Activated CD4-positive, alpha-beta T cell treated with anti-CD3 and anti-CD28 coated beads for 36 hours (primary cell): ENCODE measurements around the gene CMAS. TPM values are rescaled to one million over a fixed set of nuclear protein-coding genes. Genes with fewer than 3 reads are reported as not detected.
"Not testable (repeated sequence)": the region's sequence is repeated elsewhere in the genome, so short reads cannot be mapped to it uniquely, and the experiment has no call there.

Source experiments
- ATAC-seq: fragments of 200-7000 bp; cut with Tn5 transposase; one replicate; pipeline ENCODE4 v1.10.0; 2021; ENCODE audit warnings: mild to moderate bottlenecking, moderate library complexity
- CTCF ChIA-PET: fragments of 350-600 bp; sonication (Branson Sonifier 250); formaldehyde crosslinking; loops from one replicate; lab custom pipeline; 2021; ENCODE audit warnings: antibody characterized with exemption; lab: Charles Lee
- POLR2A ChIA-PET: fragments of 350-600 bp; sonication (Branson Sonifier 250); formaldehyde crosslinking; loops from one replicate; lab custom pipeline; 2021; ENCODE audit warnings: antibody characterized with exemption, inconsistent platforms; lab: Charles Lee
- DNase-seq: peaks from one replicate; pipeline ENCODE4 v3.0.0-alpha.2; 2020
- H3K27ac Mint-ChIP-seq: one replicate; pipeline ENCODE4 v1.8.0; 2021; ENCODE audit warnings: mixed read lengths
- H3K27me3 Mint-ChIP-seq: one replicate; pipeline ENCODE4 v1.8.0; 2021; ENCODE audit warnings: mixed read lengths
- H3K36me3 Mint-ChIP-seq: one replicate; pipeline ENCODE4 v1.8.0; 2021; ENCODE audit warnings: low read depth, mixed read lengths
- H3K4me1 Mint-ChIP-seq: one replicate; pipeline ENCODE4 v1.8.0; 2021; ENCODE audit warnings: mixed read lengths
- H3K4me3 Mint-ChIP-seq: one replicate; pipeline ENCODE4 v1.8.0; 2021; ENCODE audit warnings: mild to moderate bottlenecking, moderate library complexity, mixed read lengths
- H3K9me3 Mint-ChIP-seq: one replicate; pipeline ENCODE4 v1.8.0; 2021; ENCODE audit warnings: low read depth, mixed read lengths
- intact Hi-C, 2 experiments: fragments of 100-400 bp; cut with DNase I in 1 of 2; cut with micrococcal nuclease in 1 of 2; formaldehyde crosslinking; loops; one replicate each; pipeline versions ENCODE4 v1.14.2 to v1.15.1; 2022 to 2024; cut with DNase I, micrococcal nuclease
- total RNA-seq, 2 experiments: library from RNA; stranded (reverse); gene quantifications; one replicate each; pipeline ENCODE4 v1.2.3, GENCODE V29; 2021

Gene CMAS
- 10 to 100 TPM; 33.5 to 52.1 TPM for total RNA-seq

DNA sequence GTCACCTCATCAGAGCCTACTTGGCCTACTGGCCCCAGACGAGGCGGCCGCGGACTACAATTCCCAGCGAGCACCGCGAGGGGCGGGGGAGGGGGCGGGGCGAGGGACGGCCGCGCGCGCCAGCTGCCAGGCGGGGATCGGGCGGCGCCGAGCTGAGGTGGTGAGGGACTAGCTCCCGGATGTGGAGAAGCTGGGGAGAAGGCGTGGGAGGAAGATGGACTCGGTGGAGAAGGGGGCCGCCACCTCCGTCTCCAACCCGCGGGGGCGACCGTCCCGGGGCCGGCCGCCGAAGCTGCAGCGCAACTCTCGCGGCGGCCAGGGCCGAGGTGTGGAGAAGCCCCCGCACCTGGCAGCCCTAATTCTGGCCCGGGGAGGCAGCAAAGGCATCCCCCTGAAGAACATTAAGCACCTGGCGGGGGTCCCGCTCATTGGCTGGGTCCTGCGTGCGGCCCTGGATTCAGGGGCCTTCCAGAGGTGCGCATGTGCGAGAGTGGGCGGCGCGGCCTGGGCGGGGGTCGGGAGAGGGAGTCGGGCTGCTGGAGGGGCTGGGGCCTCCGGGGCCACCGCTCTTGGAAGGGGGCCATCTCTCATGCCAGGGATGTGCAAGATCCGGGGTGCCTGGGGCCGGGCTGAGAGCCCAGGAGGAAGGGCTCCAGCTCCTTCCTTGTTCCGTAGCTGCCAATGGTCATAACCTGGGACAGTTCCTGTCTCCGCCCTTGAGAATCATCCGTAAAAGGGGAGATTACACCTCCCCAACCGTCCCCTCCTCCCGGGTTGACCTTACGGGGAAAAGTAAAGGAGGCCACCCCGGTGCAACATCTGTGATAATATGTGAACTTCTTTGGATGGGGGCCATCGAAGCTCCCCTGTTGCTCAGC is at the start of gene CMAS:
TSS of gene CMAS (plus strand) at position 129 of the 878 bp plus-strand sequence. CDS start at position 215, 86 bp downstream.
- Mint-ChIP-seq H3K9me3 (no peaks in the 10 kb centered on the region), H3K4me1 (peaks cover 51% of the 10 kb centered on the region), H3K27me3 (no peaks in the 10 kb centered on the region), H3K27ac (peak within 1 kb of the TSS; percentile 92), H3K36me3 (peaks cover 22% of the 10 kb centered on the region), H3K4me3 (peak within 1 kb of the TSS; percentile 82)
- POLR2A ChIA-PET, result no interaction called here
- CTCF ChIA-PET, result interaction anchor here (0.6 to 3.0 kb wide), 10 partner anchors 9 to 413 kb away, joined by 3 to 9 read pairs (median 4); no protein-coding TSS in a partner anchor
- intact Hi-C loops, result loop anchor here (1.0 to 10.0 kb wide), 7 partner anchors 288 to 609 kb away; partner anchors contain the start of genes ETNK1 (in 2 of the 2), GOLT1B (in 2 of the 2), PYROXD1 (in 2 of the 2) and RECQL (in 2 of the 2)
- DNase-seq (peak; percentile 90), ATAC-seq (peak; percentile 88)

DNA sequence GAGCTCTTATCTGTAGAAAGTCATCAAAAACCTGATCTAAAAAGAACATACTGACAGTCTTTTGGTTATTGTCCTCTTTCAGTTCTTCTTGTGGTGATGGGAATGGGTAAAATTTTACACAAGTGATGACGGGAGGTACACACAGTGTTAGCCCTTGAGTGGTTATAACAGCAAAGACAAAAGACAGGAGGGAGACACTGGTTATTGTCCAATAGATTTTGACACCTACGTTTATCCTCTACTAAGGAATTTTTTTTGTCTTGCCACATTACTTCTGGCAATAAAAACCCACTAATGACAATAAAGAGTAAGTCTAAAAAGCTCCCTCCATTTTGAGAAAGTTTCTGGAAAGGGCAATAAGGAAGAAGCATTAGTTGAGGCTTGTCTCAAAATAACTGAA is 47.7 kb upstream of the CMAS start:
- Mint-ChIP-seq H3K9me3 (no peaks in the 10 kb centered on the region), H3K27me3 (no peaks in the 10 kb centered on the region), H3K4me1 (peaks cover under 1% of the 10 kb centered on the region), H3K4me3 (no peak overlapping the region), H3K27ac (no peak overlapping the region), H3K36me3 (no peaks in the 10 kb centered on the region)
- DNase-seq (no peak), ATAC-seq (no peak)
- intact Hi-C loops, result no loop called here
- ChIA-PET CTCF (no interaction called here), POLR2A (no interaction called here)

DNA sequence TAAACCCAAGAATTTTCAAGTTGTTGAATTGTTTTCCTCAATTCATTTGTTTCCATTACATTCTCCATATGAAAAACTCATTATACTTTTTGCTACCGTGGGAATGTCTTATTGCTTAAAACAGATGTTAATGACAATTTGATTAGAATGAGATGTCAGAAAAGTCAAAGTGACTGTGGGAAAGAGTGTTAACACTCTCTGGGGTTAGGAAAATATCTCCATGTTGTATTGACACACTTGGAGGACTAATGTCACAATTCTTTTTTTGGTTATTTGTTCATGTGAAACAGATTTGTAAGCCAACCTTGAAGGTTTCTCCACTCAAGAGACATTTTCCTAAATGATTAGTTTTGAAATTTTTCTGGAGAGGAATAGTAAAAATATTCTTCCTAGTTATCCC is 47.2 kb upstream of the CMAS start:
- Mint-ChIP-seq H3K4me1 (no peaks in the 10 kb centered on the region), H3K27ac (no peak overlapping the region), H3K27me3 (no peaks in the 10 kb centered on the region), H3K9me3 (no peaks in the 10 kb centered on the region), H3K4me3 (no peak overlapping the region), H3K36me3 (no peaks in the 10 kb centered on the region)
- POLR2A ChIA-PET, result no interaction called here
- CTCF ChIA-PET, result no interaction called here
- intact Hi-C loops, result no loop called here
- DNase-seq (no peak), ATAC-seq (no peak)

DNA sequence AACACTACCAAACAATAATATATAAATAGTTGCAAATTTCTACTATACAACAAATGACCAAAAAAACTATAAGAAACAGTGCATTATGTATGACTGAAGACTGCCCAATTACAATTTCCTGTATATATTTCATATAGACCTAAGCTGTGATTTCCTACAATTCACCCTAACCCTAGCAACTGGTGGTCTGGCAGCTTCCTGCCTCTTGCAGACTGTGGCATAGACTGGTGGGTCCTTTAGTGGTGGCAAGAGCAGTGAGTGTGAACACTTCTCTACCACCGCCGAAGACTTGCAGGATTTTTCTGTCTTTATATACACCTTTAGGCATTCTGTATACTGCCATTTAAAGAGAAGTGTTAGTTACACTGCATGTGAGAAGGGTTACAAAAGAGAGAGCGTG is 43.6 kb upstream of the CMAS start:
- Mint-ChIP-seq H3K4me3 (no peak overlapping the region), H3K27me3 (peaks cover 1% of the 10 kb centered on the region), H3K4me1 (no peaks in the 10 kb centered on the region), H3K27ac (no peak overlapping the region), H3K36me3 (no peaks in the 10 kb centered on the region), H3K9me3 (no peaks in the 10 kb centered on the region)
- CTCF ChIA-PET, result interaction anchor here (1.4 kb wide), 1 partner anchor 13 kb away, joined by 3 read pairs; no protein-coding TSS in a partner anchor
- POLR2A ChIA-PET, result no interaction called here
- DNase-seq, result no peak
- ATAC-seq, result no peak
- intact Hi-C loops, result no loop called here

DNA sequence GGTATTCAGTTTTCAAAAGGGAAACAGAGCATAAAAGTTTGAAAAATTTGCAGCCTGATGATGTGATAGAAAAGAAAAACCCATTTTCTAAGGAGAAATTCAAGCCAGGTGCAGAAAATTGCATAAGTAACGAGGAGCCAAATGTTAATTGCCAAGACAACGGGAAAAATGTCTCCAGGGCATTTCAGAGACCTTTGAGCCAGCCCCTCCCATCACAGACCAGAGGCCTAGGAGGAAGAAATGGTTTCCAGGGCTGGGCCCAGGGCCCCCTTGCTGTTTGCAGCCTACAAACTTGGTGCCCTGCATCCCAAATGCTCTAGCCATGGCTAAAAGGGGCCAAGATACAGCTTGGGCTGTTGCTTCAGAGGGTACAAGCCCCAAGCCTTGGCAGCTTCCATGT is 38.2 kb upstream of the CMAS start:
- ATAC-seq, H3K36me3 Mint-ChIP-seq, DNase-seq, CTCF ChIA-PET, H3K4me3 Mint-ChIP-seq, H3K27me3 Mint-ChIP-seq, POLR2A ChIA-PET, H3K4me1 Mint-ChIP-seq, intact Hi-C loops, H3K27ac Mint-ChIP-seq, H3K9me3 Mint-ChIP-seq: not testable (repeated sequence)

DNA sequence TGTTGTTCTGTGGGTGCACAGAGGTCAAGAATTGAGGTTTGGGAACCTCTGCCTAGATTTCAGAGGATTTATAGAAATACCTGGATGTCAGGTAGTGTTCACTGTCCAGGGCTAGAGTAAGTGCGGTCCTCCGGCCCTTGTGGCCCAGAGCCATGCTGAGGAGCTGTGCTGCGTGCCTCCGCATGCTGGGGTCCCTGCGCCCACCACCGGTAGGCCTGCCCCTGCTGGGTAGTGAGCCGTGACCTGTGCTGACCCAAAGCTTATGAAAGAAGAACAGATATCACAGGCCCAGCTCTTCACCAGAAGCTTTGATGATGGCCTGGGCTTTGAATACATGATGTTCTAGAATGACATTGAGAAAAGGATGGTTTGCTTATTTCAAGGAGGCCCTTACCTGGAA is 37.8 kb upstream of the CMAS start:
- intact Hi-C loops, result no loop called here
- CTCF ChIA-PET, result no interaction called here
- no peak for ATAC-seq

DNA sequence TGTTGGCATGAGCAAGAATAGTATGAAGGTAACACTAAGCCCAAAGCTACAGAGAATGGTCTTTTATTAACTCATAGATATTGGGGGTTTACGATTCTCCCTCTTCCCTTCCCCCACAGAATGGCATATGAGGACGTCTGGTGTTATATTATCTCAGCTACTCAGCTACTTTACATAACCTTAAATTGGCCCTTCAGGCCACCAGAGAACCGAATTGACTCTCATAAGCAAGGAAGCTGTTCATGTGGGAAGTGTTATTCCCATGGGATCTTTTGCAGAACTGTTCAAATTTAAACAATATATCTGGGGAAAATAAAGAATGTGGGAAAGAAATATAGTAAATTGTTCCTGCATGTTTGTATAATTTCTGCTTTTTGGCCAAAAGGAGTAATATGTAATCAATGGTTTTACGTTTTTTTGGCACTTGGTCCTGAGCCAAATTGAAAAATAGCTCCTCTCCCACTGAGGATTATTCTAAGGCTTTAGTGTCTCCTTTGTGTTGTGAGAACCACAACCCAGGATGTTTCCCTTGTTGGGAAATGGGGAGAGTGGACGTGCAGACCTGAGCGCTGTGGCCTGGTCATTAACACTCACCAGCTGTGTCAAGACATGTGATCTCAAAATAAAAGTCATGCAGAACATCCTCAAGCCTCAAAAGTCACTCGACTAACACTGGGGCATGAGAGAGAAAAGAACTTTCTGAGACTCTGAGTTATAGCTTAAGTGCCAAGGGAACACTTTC is 31.8 kb upstream of the CMAS start:
- H3K4me1 Mint-ChIP-seq, result no peaks in the 10 kb centered on the region

More for the DNA sequence above, 37.8 kb upstream of the CMAS start:
- H3K27ac Mint-ChIP-seq, result no peak overlapping the region
- POLR2A ChIA-PET, result no interaction called here
- H3K4me3 Mint-ChIP-seq, result no peak overlapping the region
- H3K36me3 Mint-ChIP-seq, result no peaks in the 10 kb centered on the region
- H3K9me3 Mint-ChIP-seq, result no peaks in the 10 kb centered on the region
- DNase-seq, result no peak
- H3K4me1 Mint-ChIP-seq, result no peaks in the 10 kb centered on the region
- H3K27me3 Mint-ChIP-seq, result peaks cover 4% of the 10 kb centered on the region

DNA sequence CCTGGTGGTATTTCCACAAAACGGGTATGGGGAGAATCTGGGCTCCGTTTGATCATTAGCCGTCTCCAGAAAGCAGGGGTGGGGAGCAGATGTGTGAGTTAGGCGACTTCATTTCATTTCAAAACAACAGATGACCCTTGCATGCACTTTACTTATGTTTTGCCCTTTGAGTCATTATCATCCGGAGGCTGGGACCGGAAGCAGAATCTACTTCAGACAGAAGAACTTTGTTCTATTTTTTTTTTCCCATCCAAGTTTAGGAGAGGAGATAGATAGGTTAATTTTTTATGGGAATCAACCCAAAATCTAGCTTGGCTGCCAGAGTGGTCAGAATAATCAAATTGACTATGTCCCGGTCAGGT is 31.3 kb upstream of the CMAS start:
- Mint-ChIP-seq H3K4me3 (no peak overlapping the region), H3K9me3 (no peaks in the 10 kb centered on the region), H3K4me1 (no peaks in the 10 kb centered on the region), H3K36me3 (no peaks in the 10 kb centered on the region), H3K27me3 (peaks cover 10% of the 10 kb centered on the region), H3K27ac (no peak overlapping the region)
- intact Hi-C loops, result loop anchor here in 1 of 2 experiments (5.0 kb wide), 1 partner anchor 242 kb away; the partner anchor contains the start of gene KCNJ8
- ChIA-PET CTCF (interaction anchor here (1.0 to 1.2 kb wide), 2 partner anchors 22 to 317 kb away, joined by 3 to 8 read pairs; no protein-coding TSS in a partner anchor), POLR2A (no interaction called here)
- DNase-seq (no peak), ATAC-seq (no peak)

More for the DNA sequence above, 31.8 kb upstream of the CMAS start:
- DNase-seq (no peak), ATAC-seq (no peak)
- CTCF ChIA-PET, result interaction anchor here (1.0 to 1.2 kb wide), 2 partner anchors 21 to 316 kb away, joined by 3 to 8 read pairs; no protein-coding TSS in a partner anchor
- no peaks in the 10 kb centered on the region for H3K9me3 Mint-ChIP-seq
- H3K4me3 Mint-ChIP-seq, result no peak overlapping the region
- no peak overlapping the region for H3K27ac Mint-ChIP-seq
- POLR2A ChIA-PET, result interaction anchor here (0.7 kb wide), 1 partner anchor 22 kb away, joined by 3 read pairs; no protein-coding TSS in a partner anchor
- H3K27me3 Mint-ChIP-seq, result peaks cover 10% of the 10 kb centered on the region
- intact Hi-C loops, result no loop called here
- H3K36me3 Mint-ChIP-seq, result no peaks in the 10 kb centered on the region

DNA sequence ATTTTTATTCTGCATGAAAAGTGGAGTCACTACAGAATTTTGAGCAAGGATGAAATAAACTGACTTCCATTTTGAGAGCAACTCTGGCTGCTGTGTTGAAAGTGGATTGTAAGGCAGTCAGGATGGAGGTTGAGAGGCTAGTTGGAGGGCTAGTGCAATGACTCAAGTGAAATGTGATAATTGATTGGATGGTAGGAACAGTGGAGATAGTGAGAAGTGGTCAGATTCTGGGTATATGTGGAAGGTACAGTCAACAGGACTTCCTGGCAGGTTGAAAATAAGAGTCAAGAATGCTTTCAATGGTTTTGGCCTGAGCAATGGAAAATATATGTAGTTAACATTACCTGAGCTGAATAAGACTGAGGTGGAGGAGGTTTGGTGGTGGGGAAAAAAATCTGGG is 29.0 kb upstream of the CMAS start:
- no peak overlapping the region for H3K27ac Mint-ChIP-seq
- ATAC-seq (no peak), DNase-seq (no peak)
- ChIA-PET CTCF (interaction anchor here (2.0 to 2.2 kb wide), 2 partner anchors 317 to 319 kb away, joined by 16 to 18 read pairs; no protein-coding TSS in a partner anchor), POLR2A (no interaction called here)
- H3K9me3 Mint-ChIP-seq, result no peaks in the 10 kb centered on the region
- H3K36me3 Mint-ChIP-seq, result no peaks in the 10 kb centered on the region
- no peaks in the 10 kb centered on the region for H3K4me1 Mint-ChIP-seq
- H3K4me3 Mint-ChIP-seq, result no peak overlapping the region
- intact Hi-C loops, result loop anchor here in 1 of 2 experiments (5.0 kb wide), 1 partner anchor 245 kb away; the partner anchor contains the start of gene KCNJ8
- peaks cover 10% of the 10 kb centered on the region for H3K27me3 Mint-ChIP-seq

DNA sequence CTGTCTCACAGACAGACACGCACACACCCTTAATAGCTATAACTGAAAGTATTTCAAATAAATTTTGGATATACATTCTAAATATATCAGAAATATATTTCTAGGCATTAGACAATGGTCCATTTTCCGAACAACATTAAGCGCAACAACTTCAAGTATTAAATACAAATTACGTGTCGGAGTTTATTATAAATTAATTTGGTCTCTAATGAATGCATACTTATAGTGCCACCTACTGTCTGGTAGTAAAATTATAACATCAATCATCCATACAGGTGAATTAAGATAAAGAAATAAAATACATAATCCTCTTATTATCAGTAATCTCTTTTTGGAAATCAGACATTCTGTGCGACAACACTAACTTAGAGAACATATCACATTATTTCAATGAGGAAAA is 27.2 kb upstream of the CMAS start:
- Mint-ChIP-seq H3K9me3 (peaks cover 2% of the 10 kb centered on the region), H3K36me3 (no peaks in the 10 kb centered on the region), H3K4me3 (no peak overlapping the region), H3K4me1 (no peaks in the 10 kb centered on the region), H3K27ac (no peak overlapping the region), H3K27me3 (peaks cover 6% of the 10 kb centered on the region)
- POLR2A ChIA-PET, result no interaction called here
- ATAC-seq, result no peak
- no peak for DNase-seq
- intact Hi-C loops, result loop anchor here (1.0 to 5.0 kb wide), 3 partner anchors 247 to 322 kb away; partner anchors contain the start of gene KCNJ8 (in 1 of the 2)
- CTCF ChIA-PET, result interaction anchor here (0.8 to 2.2 kb wide), 9 partner anchors 18 to 323 kb away, joined by 3 to 18 read pairs (median 3); no protein-coding TSS in a partner anchor

DNA sequence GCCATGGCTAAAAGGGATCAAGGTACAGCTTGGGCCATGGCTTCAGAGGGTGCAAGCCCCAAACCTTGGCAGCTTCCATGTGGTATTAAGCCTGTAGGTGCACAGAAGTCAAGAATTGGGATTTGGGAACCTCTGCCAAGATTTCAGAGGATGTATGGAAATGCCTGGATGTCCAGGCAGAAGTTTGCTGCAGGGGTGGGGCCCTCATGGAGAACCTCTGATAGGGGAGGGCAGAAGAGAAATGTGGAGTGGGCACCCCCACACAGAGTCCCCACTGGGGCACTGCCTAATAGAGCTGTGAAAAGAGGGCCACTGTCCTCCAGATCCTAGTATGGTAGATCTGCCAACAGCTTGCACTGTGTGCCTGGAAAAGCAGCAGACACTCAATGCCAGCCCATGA is 22.5 kb upstream of the CMAS start:
- intact Hi-C loops, H3K4me1 Mint-ChIP-seq, ATAC-seq, H3K36me3 Mint-ChIP-seq, DNase-seq, CTCF ChIA-PET, H3K27ac Mint-ChIP-seq, H3K27me3 Mint-ChIP-seq, POLR2A ChIA-PET, H3K9me3 Mint-ChIP-seq, H3K4me3 Mint-ChIP-seq: not testable (repeated sequence)
